Measurements from ENCODE around the gene LSM2.

The LSM2 gene

DNA sequence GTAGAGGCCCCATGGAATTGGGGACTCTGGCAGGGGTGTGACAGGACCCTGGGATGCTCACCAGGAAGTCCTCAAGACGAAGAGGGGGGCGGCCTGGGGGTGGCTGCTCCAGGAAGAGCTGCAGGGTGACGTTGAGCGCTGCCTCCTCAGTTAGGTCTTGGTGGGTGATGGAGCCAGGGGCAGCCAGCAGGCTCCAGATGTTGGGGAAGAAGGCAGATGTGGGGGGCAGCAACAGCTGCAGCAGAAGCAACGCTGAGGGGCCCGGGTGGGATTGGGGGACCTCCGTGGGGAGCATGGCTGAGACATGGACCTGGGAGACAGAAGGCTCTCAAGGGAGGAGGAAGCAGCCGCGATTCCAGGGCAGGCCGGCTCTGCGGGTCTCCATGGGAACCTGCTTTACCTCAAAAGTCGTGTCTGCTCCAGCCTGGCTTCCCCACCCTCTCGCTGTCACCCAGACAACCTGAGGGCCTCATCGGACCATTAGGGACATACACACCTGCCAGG, 30.2 kb downstream of the LSM2 start:
- DNase-seq (ENCODE audit: low read depth) = no peak
- H3K4me3 ChIP-seq (ENCODE audit: low read depth, low read length) = no peak overlapping the region
- TF ChIP-seq CTCF (conservative IDR thresholded peaks at IDR 0.05; ENCODE audit: low read depth, low read length) = no peak

- no peak for DNase-seq (ENCODE audit: low read depth)
- H3K4me3 ChIP-seq (ENCODE audit: low read depth, low read length) = no peak overlapping the region
- TF ChIP-seq CTCF (conservative IDR thresholded peaks at IDR 0.05; ENCODE audit: low read depth, low read length) = no peak
Measured at GRCh38 chr6:31775633-31776484, 30.9 kb downstream of the LSM2 start.

GRCh38 chr6:31775184-31775583, 31.6 kb downstream of the LSM2 start:
- DNase-seq (ENCODE audit: low read depth) = no peak
- no peak for TF ChIP-seq CTCF (conservative IDR thresholded peaks at IDR 0.05; ENCODE audit: low read depth, low read length)
- no peak overlapping the region for H3K4me3 ChIP-seq (ENCODE audit: low read depth, low read length)

- no peak overlapping the region for H3K4me3 ChIP-seq (ENCODE audit: low read depth, low read length)
- DNase-seq (ENCODE audit: low read depth) = no peak
Measured at GRCh38 chr6:31771992-31772358, 34.8 kb downstream of the LSM2 start.

GRCh38 chr6:31770860-31771259, 35.9 kb downstream of the LSM2 start:
- no peak for DNase-seq (ENCODE audit: low read depth)
- no peak for TF ChIP-seq CTCF (conservative IDR thresholded peaks at IDR 0.05; ENCODE audit: low read depth, low read length)
- H3K4me3 ChIP-seq (ENCODE audit: low read depth, low read length) = no peak overlapping the region

More at GRCh38 chr6:31771992-31772358, 34.8 kb downstream of the LSM2 start:
- no peak for TF ChIP-seq CTCF (conservative IDR thresholded peaks at IDR 0.05; ENCODE audit: low read depth, low read length)

DNA sequence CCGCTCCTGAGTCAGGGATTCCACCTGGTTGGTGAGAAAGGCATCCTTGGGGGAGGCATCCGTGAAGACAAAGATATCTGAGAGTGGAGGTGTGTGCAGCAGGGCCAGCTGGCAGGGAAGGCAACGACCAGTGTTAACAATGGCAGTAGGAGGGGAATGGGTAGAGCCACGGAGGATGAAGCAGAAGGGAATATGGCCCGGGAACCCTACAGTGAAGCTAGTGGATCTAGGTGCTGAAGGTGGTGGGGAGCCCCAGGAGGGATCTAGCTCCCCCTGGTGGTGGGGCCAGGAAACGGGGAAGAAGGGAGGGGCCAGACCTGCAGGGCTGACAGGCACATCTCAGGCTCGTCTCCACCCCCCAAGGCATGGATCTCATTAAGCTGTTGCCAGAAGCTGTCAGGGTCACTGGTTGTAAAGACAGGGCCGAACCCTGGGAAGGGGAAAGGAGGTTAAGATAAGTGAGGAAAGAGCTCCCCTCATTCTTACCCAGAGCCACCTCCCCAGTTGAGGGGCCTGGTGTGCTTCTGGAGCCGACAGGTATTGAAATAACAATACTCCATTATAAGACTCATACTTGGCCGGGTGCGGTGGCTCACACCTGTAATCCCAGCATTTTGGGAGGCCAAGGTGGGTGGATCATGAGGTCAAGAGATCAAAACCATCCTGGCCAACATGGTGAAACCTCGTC, 36.9 kb downstream of the LSM2 start:
- peak; percentile 88 for TF ChIP-seq CTCF (conservative IDR thresholded peaks at IDR 0.05; ENCODE audit: low read depth, low read length)
- H3K4me3 ChIP-seq (ENCODE audit: low read depth, low read length) = no peak overlapping the region
- peak; percentile 68 for DNase-seq (ENCODE audit: low read depth)
